ENCODE results near the gene MAP3K2.
A peak's percentile ranks its signal among the peaks of the same experiment; 100 is the strongest.

The MAP3K2 gene

GRCh38 chr2:127408004-127408806 is 20.4 kb upstream of the MAP3K2 start:
- DNase-seq (ENCODE audit: low read depth in 1 of 2, low spot score in 1 of 2) = peak; percentile 82 to 88

- DNase-seq (ENCODE audit: low read depth in 1 of 2, low spot score in 1 of 2) = no peak
These were observed 19.9 kb upstream of the MAP3K2 start for GRCh38 chr2:127407661-127408003.

- no peak for DNase-seq (ENCODE audit: low read depth in 1 of 2, low spot score in 1 of 2)
These were observed 19.3 kb upstream of the MAP3K2 start for GRCh38 chr2:127407091-127407490.

GRCh38 chr2:127406454-127406853 is 18.7 kb upstream of the MAP3K2 start:
- no peak for DNase-seq (ENCODE audit: low read depth in 1 of 2, low spot score in 1 of 2)

- no peak for DNase-seq (ENCODE audit: low read depth in 1 of 2, low spot score in 1 of 2)
These were observed 17.5 kb upstream of the MAP3K2 start for GRCh38 chr2:127405255-127405610.

DNA sequence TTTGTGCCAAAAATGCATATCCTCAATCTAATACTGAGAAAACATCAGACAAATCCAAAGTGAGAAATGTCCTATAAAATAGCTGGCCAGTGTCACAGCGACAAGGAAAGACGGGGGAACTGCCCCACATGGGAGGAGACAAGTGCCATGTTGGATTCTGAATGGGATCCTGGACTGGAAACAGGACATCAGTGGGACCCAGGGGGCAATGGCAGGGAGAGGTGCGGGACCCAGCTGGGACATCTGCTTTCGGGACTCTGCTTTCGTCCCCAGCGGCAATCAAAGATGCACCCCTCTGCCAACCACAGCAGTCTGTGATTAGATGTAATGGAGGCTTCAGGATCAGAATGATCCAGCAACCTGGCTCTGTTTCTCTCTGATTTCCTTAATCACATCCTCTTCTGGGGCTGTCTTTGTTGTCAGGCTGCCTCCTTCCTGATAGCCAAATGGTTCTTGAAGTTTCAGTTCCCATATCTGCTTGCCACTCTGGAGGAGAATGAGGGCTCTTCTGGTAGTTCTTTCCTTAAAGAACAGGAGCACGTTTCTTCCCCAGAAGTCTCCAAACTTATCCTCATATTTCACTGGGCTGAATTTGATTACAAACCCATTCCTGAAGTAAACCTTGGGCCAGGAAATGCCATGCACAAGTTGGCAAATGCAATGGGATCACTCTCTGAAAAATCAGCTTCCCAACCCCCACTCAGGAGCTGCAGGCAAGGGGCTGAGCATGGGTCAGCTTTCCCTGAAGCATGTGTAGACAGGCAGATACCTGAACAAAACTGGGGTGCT is 16.9 kb upstream of the MAP3K2 start:
- no peak for DNase-seq (ENCODE audit: low read depth in 1 of 2, low spot score in 1 of 2)

GRCh38 chr2:127403460-127403859 is 15.7 kb upstream of the MAP3K2 start:
- no peak for DNase-seq (ENCODE audit: low read depth in 1 of 2, low spot score in 1 of 2)

- no peak for DNase-seq (ENCODE audit: low read depth in 1 of 2, low spot score in 1 of 2)
These were observed 14.3 kb upstream of the MAP3K2 start for GRCh38 chr2:127401757-127402695.

DNA sequence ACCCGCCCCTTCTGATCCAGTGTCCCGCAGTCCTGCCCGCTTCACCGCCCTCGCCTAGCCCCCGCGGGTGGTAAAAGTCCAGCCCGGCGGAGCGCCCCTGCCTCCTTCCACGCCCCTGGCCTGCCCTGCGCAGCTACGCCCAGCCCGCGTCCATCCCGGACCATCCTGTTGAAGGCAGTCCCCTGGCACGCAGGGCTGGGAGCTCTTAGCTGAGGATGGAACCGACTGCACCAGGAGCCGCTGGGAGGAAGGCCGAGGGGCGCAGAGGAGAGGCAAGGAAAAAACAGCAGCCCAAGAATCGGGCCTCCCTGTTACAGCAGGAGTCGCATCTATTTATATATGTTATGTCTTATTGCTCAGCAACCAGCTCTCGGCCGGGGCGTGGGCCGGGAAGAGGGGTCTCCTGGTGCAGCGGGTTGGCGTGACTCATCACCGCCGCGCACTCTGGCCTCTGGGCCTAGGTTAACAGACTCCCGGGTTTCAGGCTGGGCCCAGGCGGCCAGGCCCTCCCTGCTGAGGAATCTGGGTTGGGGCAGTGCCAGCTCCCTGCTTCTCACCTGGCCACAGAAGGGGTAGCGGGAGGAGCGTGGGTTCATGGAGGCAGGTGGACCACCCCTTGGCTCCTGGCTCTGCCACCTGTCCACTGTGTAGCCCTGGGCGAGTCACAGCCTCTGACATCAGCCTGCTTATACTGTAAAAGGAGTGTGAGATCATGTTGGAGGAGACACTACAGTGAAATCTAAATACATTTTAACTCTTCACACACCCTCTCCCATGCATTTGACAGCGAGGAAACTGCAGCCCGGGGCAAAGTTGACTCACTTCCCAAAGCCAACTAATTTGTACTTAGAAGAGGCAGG is 13.4 kb upstream of the MAP3K2 start:
- no peak for DNase-seq (ENCODE audit: low read depth in 1 of 2, low spot score in 1 of 2)

GRCh38 chr2:127400533-127400896 is 12.7 kb upstream of the MAP3K2 start:
- DNase-seq (ENCODE audit: low read depth in 1 of 2, low spot score in 1 of 2) = no peak

DNA sequence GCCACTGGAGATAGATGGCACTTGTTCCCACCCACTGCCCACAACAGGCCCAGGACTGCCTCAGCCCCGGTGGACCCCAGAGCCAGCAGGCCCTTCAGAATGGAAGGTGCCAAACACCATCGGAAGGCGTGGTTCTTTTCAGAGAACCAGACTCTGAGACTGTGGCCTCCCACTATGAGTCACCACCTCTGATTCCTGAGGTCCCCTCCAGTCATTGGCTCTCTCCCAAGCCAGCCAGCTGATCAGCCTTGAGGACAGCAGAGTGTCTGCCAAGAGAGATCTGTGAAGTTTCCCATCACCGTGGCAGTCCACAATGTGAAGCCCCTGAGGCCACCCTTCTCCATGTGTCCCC is 10.4 kb upstream of the MAP3K2 start:
- DNase-seq (ENCODE audit: low read depth in 1 of 2, low spot score in 1 of 2) = peak in 1 of 2 donors; percentile 14

- DNase-seq (ENCODE audit: low read depth in 1 of 2, low spot score in 1 of 2) = no peak
These were observed 9.9 kb upstream of the MAP3K2 start for GRCh38 chr2:127397568-127398238.

DNA sequence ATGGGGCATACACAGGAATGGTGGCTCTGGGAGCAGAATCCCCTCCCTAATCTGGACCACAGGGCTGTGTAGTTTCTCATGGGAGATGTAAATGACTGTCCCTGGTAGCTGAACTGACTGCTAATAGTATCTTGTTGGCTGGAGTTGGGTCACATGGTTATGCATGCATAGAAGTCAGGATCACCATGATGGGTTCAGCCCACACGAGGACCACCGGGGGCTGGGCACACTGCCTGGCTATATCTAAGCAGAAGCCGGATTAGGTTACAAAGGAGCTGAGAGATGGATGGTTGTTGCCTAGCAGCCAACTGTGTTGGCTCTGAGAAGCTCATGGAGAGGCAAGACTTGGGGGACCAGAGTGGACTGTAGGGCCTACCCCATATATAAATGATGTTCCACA is 6.7 kb upstream of the MAP3K2 start:
- no peak for DNase-seq (ENCODE audit: low read depth in 1 of 2, low spot score in 1 of 2)

DNA sequence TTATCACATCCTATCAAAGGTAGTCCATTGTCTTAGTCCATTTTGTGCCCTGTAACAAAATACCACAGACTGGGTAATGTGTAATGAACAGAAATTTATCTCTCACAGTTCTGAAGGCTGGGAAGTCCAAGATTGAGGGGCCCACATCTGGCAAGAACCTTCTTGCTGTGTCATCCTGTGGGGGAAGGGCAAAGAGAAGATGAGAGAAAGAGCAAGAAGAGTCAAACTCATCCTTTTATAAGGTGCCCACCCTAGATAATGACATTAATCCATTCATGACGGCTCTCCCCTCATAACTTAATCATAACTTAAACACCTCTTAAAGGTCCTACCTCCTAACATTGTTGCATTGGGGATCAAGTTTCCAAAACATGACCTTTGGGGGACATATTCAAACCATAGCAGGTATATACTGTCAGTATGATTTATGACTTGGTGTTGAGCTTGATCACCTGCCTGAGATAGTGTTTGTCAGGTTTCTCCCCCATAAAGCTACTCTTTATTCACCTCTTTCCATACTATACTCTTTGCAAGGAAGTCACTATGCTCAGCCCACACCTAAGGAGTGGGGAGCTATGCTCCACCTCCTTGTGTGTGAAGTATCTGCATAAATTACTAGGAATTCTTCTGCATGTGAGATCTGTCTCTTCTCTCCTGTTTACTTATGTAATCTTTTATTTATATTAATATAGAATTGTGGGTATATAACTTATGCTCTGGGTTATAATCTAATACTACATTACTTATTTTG is 5.2 kb upstream of the MAP3K2 start:
- DNase-seq (ENCODE audit: low read depth in 1 of 2, low spot score in 1 of 2) = no peak

DNA sequence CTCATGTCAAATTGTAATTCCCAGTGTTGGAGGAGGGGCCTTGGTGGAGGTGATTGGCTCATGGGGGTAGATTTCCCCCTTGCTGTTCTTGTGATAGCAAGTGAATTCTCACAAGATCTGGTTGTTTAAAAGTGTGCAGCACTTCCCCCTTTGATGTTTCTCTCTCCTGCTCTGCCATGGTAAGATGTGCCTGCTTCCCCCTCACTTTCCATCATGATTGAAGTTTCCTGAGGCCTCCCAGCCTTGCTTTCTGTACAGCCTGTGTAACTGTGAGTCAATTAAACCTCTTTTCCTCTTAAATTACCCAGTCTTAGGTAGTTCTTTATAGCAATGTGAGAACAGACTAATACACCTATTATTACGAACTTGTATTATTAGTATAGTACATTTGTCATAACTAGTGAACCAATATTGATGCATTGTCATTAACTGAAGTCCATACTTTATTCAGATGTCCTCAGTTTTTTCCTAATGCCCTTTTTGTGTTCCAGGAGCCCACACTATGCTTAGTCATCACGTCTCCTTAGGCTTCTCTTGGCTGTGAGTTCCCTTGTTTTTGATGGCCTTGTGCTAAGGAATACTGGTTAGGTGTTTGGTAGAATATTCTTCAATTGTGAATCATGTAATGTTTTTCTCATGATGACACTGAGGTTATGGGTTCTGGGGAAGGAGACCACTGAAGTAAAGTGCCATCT is 4.5 kb upstream of the MAP3K2 start:
- DNase-seq (ENCODE audit: low read depth in 1 of 2, low spot score in 1 of 2) = no peak

DNA sequence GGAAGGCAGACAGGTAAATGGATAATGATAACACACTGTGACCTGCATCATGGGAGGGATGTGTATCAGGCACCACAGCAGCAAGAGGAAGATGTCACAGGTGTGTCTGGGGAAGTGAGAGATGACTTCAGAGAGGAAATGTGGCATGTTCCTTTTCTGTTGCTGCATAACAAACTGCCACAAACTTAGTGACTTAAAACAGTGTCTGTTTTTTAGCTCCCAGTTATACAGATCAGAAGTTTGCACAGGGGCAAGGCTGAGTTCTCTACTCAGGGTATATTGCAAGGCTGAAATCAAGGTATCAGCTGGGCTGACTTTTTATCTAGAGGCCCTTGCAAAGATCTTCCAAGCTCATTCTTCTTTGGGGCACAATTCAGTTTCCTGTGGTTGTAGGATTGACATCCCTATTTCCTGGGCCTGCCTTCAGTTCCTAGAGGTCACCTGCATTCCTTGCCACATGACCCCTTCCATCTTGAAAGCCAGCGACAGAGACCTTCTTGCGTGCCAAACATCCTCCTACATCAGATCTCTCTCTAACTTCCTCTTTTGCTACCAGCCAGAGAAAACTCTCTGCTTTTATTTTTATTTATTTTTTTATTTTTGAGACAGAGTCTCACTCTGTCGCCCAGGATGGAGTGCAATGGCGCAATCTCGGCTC is 2.1 kb upstream of the MAP3K2 start:
- DNase-seq (ENCODE audit: low read depth in 1 of 2, low spot score in 1 of 2) = no peak

GRCh38 chr2:127388423-127389164 is 819 bp upstream of the MAP3K2 start:
- no peak for DNase-seq (ENCODE audit: low read depth in 1 of 2, low spot score in 1 of 2)
